GM19328 (cell line): ENCODE results near the gene PTH1R.

ENCODE experiments used
- ATAC-seq: cut with Tn5 transposase; IDR thresholded peaks from one replicate; pipeline ENCODE4 v1.9.1; 2021; ENCODE audit warnings: mild to moderate bottlenecking, moderate library complexity; ENCODE audit not compliant: unreplicated experiment

Gene PTH1R

GRCh38 chr3:46877406-46878125 is at the start of gene PTH1R:
TSS of gene PTH1R (plus strand) at chr3:46877721. CDS start at chr3:46883560, 5,839 bp downstream.
- ATAC-seq = no peak

GRCh38 chr3:46829699-46830208 is 47.8 kb upstream of the PTH1R start:
- ATAC-seq = no peak

DNA sequence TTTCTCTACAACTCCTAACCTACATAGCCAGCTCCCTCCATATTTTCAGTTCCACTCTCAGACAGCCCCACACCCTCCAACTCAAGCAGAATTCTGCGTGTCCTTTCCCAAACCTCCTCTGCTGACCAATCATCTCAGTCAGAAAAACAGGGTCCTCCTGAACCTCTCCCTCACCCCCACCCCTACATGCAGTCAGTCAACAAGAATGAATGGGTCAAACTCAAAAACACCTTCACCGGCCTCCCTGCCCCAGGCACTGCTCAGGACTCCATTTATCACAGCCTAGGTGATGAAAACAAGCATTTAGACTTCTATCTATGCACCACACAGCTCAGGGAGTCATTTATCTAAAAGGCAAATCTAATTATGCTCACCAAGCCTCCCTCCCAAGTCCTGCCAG is 46.7 kb upstream of the PTH1R start:
- ATAC-seq = no peak

- ATAC-seq = no peak
These were observed 46.2 kb upstream of the PTH1R start for GRCh38 chr3:46831316-46831715.

GRCh38 chr3:46831841-46832240 is 45.7 kb upstream of the PTH1R start:
- no peak for ATAC-seq

- ATAC-seq = no peak
These were observed 43.9 kb upstream of the PTH1R start for GRCh38 chr3:46833346-46834300.

DNA sequence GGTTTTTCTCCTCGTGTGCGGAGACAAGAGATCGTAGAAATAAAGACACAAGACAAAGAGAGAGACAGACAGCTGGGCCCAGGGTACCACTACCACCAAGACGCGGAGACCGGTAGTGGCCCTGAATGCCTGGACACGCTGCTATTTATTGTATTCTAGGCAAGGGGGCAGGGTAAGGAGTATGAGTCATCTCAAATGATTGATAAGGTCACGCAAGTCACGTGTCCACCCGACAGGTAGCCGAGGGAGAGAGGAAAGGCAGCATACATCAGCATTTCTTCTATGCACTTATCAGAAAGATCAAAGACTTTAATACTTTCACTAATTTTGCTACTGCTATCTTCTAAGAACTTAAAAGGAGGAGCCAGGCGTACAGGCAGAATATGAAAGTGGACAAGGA is 42.5 kb upstream of the PTH1R start:
- ATAC-seq = no peak

DNA sequence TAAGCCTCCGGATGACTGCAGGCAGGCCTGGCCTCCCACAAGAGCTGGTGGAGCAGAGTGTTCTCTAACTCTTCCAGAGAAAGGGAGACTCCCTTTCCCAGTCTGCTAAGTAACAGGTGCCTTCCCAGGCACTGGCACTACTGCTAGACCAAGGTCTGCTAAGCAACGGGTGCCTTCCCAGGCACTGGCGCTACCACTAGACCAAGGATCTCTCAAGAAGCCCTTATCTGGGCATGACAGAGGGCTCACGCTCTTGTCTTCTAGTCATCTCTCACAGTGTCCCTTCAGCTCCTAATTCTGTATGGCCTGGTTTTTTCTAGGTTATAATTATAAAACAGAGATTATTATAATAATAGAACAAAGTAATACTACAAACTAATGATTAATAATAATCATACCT is 42.0 kb upstream of the PTH1R start:
- ATAC-seq = no peak

- ATAC-seq = no peak
These were observed 39.2 kb upstream of the PTH1R start for GRCh38 chr3:46838301-46838700.

DNA sequence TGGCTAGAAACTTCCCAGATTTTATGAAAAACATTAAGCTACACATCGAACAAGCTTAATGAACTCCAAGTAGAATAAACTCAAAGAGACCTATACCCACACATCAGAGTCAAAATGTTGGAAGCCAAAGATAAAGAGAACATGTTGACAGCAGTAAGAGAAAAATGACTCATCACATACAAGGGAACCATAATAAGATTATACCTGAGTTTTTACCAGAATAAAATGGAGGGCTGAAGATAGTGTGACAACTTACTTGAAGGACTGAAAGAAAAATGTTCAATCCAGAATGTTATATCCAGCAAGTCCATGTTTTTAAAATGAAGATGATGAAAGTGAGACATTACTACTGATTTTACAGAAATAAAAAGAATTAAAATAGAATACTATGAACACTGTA is 37.0 kb upstream of the PTH1R start:
- ATAC-seq = no peak

- no peak for ATAC-seq
These were observed 34.0 kb upstream of the PTH1R start for GRCh38 chr3:46843508-46843907.

- ATAC-seq = no peak
These were observed 33.1 kb upstream of the PTH1R start for GRCh38 chr3:46844397-46844796.

DNA sequence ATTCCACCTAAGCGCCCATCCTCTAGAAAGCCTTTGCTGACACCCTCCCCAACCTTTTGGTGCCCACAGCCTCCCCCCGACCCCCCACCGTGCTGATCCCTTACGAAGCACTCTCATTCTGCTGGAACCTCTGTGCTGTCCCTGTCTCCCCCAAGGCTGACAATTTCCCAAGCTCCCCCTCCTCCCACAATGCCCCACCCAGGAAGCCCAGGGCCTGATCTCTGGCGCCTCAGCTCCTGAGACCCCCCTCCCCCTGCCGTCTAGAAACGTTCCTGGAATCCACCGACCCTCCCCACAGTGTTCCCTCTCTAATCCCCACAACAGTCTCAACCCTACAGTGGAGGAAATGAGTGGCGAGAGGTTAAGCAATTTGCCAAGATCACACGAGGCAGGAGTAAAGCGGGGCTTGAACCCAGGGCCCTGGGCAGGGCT is 32.6 kb upstream of the PTH1R start:
- ATAC-seq = no peak

- ATAC-seq = peak; percentile 51
These were observed 32.1 kb upstream of the PTH1R start for GRCh38 chr3:46845397-46845859.

GRCh38 chr3:46845860-46846623 is 31.5 kb upstream of the PTH1R start:
- ATAC-seq = peak; percentile 65

DNA sequence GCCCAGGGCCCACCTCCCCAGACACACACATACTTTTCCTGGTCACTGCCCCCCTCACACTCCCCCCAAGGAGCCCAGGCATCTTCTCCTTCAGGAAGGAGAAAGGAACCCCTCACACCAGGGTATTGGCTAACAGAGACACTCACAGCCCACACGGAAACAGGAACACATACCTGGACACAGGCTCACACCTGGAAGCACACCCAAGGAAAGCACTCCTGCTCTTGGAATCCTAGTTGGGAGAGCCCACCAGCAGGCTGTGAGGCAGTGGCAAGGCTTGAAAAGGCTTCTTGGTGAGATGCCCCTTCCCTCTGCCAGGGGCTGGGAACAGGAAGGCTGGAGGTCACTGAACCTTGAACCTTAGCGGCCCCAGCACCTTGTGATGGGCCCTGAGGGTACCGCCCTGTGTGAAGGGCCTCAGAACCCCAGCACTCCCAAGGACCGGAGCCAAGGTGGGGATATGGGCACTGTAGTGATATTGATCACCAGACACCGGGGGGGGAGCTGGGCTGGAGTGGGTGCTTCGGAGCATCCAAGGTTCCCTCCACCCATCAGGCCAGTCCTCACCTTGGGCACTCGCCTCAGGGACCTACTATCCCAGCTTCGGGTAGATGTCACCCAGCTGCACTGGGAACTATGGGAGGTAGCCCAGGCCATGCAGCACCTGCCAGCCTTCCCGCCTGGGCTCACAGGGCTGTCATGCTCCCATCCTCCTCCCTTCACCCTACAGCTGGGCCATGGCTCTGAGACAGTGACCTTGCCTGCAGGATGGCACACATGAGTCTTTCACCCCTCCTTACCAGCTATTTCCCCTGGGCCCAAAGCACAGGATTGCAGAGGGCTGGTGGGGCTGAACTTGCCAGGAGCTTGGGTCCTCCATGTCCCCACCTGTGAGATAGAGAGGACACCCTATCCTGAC is 30.6 kb upstream of the PTH1R start:
- no peak for ATAC-seq

- ATAC-seq = no peak
These were observed 29.8 kb upstream of the PTH1R start for GRCh38 chr3:46847744-46848143.

DNA sequence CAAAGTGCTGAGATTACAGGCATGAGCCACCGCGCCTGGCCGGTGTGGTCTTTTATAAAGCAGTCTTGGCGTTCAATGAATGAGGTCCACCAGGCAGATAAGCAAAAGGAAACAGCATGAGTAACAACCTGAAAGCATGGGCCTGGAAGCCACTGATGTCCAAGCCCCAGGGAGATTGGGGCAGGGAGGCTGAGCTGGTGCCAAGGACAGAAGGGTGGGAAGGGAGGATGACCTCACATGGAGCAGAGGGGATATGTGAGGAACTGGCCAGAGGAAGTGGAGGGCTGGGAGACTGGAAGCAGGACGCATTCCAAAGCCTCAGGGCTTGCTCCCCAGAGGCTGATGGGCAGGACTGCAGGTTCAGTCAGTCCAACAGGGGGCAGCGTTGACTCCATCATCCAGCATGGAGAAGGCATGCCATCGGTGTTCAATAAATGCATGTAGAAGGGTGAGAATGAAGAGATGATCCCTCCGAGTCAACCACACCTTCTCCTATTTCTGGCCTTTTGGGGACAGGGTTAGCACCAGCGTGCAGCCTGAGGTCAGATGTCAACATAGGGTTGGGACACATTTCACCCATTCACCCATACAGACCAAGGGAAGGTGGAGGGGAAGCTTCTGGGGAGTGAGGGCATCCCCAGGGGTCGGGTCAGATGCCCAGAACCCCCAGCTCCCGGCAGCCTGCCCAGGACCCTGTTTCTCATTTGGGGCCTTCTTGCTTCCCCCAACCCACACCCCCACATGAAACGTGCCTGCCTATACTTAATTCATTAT is 29.1 kb upstream of the PTH1R start:
- ATAC-seq = no peak

DNA sequence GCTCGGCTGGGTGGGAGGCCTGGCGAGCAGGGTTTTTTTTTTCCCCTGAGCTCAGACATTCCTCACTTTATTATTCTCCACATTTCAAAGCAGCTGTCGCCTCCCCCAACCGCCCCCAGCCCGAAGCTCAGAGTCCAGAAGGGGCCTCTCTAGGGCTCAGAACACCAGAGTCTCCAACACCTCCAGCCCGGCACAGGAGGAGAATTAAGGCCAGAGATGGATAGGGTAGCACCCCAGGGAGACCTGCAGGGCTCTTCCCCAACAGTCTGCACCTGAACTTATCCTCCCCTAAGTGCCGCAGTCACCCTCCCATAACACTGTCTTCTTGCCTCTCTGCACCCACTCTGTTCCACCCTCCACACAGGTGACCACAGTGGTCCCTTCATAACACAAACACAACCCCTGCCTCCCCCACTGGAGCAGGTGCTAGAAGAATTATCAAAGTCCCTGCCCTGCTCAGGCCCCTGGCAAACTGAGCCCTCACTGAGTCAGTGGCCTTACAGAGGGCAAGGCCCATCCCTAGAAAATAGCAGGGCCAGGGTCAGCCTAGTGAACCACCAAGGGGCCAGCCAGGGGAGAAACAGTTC is 28.4 kb upstream of the PTH1R start:
- no peak for ATAC-seq
